ENCODE results near the gene STK32C. TPM values are rescaled to one million over a fixed set of nuclear protein-coding genes. Genes with fewer than 3 reads are reported as not detected.
"Not testable (repeated sequence)": the region's sequence is repeated elsewhere in the genome, so short reads cannot be mapped to it uniquely, and the experiment has no call there.

Gene STK32C
- total RNA-seq, 1 experiment from 2014 or later = 36.6 TPM

DNA sequence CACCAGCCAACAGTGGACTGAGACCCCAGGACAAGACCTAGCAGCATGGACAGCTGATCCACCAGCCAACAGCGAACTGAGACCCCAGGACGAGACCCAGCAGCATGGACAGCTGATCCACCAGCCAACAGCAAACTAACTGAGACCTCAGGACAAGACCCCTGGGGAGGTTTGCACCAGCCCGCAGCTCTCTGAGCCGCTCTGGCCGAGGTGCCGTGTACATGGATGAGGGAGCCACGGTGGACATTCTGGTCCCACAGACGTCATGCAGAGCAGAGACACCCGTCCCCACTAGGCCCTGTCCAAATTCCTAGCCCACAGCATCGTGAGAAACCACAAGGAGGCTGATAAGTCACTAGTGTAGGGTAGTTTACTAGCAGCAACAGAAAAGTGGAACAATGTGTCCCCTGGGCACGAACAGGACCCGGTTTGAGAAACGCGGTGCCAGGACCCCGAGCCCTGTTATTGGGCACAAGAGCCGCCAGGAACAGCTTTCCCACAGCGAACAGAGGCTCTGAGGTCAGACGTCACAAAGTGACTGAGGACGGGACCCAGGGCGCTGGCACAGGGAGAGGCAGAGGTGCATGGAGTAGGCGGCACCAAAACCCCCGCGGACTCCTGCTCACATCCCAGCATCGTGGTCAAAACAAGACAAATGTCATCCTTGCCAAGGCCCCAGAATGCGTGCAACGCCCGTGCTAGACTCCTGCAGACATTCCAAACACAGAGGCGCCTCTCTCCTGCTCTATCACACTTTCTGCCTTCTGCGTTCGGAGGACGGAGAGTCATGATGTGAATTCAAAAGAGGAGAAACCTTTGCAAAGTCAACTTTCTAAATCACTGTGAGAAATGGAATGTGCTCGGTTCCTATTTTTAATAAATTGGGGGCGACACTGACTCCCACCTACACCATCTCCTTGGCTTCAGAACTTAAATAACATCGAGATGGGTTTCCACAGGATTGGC is 8.1 kb downstream of the STK32C start:
- H3K4me3 ChIP-seq = no peak overlapping the region
- H3K9me3 ChIP-seq = no peaks in the 10 kb centered on the region
- no peaks in the 10 kb centered on the region for H3K27me3 ChIP-seq
- no peaks in the 10 kb centered on the region for H3K36me3 ChIP-seq
- no peak for DNase-seq

DNA sequence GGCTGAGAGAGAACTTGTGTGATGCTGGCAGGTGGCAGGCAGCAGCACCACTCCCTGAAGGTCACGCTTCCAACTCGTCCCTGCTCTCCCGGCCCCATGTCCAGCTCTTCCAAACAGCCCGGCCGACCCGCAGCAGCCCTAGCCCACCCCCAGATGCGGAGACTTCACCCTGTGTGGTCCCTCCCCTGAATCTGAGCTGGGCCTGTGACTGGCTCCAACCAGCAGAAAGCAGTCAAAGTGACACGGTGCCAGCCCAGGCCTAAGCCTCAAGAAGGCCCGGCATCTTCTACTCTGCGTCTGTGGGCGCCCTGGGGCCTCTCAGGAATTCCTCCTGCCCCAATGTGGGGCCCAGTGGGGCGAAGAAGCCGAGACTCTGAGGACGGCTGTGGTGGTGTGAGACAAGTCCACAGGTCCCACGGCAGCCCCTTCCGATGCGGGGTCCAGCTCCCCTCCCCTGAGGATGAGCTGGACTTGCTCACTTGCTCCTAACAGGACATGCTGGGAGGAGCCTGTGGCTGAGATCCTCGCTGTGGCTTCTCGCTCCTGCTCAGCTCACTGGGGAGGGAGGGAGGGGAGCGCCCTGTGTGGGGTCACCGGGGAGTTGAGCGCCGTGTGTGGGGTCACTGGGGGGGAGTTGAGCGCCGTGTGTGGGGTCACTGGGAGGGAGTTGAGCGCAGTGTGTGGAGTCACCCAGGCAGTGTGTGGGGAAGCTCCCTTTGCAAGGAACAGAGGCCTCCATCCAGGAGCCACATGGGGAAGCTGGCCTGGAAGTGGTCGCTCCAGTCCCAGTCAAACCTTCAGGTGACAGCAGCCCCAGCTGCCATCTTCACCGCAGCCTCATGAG is 9.5 kb downstream of the STK32C start:
- Histone ChIP-seq H3K9me3 (no peaks in the 10 kb centered on the region), H3K27me3 (no peaks in the 10 kb centered on the region), H3K36me3 (no peaks in the 10 kb centered on the region), H3K4me3 (no peak overlapping the region)
- DNase-seq = no peak

DNA sequence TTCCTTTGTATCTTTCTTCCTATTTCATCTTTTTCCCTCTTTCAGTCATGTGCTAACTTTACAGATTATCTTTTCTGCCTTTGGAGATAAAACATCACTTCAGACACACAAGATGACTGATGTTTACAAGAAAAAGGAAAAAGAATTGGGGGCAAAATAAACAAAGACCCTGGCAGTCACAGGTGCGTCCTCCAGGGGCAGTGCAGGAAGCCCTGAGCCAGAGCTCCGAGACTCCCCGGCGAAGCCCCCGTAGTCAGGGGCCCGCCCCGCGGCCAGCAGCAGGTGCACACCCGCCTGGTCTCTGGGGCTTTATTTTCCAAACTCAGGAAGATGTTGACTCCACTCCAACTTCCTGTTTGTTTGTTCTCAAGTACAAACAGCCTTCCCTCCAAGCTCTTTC is 10.2 kb downstream of the STK32C start:
- H3K27me3 ChIP-seq = no peaks in the 10 kb centered on the region
- no peak overlapping the region for H3K4me3 ChIP-seq
- no peaks in the 10 kb centered on the region for H3K9me3 ChIP-seq
- H3K36me3 ChIP-seq = no peaks in the 10 kb centered on the region
- no peak for DNase-seq

DNA sequence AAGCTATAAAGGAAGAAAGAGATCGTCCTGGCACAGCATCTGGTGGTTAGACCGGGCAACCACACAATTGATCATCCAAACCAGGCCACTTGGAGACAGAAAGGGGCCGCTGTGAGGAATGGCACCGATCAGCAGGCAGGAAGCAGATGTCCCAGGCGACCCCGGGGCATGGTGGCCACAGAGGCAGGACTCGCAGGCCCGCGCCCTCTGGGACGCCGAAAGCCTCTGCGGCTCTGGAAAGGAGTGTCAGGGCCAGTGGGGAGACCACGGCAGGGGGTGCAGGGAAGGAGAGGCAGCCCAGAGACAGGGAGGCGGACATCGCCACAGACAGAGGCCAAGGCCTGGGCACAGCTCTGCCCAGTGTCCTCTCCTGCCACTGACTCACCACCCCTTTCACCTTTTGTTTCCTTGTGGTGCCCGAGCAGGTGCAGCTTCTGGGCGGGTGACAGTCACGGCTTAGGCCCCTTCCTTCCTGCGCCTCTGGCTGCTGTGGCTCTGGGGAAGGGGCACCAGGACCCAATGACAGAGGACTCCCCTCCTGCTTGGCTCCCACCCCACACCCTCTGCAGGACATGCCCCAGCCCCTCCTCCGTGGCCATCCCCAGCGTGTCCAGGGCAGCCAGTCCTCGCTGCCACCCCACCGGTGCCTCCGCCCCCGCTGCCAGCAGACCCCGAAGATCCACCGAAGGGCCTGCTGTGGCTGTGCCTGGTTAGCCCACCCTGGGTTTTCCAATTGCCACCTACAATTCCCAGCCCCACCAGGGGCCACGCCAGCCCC is 10.9 kb downstream of the STK32C start:
- Histone ChIP-seq H3K36me3 (no peaks in the 10 kb centered on the region), H3K9me3 (no peaks in the 10 kb centered on the region), H3K27me3 (no peaks in the 10 kb centered on the region), H3K4me3 (no peak overlapping the region)
- no peak for DNase-seq

DNA sequence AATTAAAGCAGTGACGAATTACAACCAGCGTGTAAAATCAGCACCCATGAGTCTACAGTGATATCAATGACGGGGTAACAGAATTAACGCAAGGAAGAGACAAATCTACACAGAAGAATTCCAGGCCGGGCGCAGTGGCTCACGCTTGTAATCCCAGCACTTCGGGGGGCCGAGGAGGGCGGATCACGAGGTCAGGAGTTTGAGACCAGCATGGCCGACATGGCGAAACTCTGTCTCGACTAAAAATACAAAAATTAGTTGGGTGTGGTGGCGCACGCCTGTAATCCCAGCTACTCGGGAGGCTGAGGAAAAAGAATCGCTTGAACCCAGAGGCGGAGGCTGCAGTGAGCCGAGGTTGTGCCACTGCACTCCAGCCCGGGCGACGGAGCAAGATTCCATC is 12.3 kb downstream of the STK32C start:
- H3K27me3 ChIP-seq, H3K4me3 ChIP-seq, H3K9me3 ChIP-seq, H3K36me3 ChIP-seq, DNase-seq: not testable (repeated sequence)

DNA sequence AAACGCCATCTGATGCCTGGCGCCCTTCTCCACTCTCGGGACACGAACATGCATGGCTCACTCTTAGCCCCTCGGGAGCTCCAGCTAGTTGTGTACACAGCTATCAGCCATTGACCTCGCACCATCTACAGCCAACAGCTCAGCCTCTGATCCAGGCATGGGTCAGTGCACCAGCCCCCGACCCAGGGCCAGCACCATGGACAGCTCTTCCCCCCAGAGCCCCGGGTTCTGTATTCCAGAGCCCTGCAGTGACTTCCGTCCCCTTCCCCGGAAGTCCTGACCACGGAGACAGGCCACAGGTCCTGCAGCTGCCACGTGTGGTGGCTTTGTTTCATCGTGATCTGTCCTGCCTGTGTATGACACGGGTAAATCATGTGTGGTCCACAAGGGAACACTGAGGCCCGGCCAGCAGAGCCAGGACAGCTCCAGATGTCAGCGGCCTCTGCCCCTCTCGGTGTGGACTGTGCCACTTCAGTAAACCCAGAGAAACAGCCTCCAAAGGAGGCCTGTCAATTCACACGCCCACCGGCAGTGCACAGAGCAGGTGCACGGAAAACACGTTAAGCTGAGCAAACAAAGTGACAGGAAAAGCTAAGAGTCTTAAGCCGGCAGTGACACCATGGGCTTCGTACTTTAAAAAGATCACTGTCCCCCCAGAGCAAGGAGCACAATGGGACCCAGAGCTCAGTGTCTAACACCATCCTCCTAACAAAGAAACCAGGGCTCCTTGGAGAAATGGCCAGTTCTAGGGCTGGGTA is 13.0 kb downstream of the STK32C start:
- no peaks in the 10 kb centered on the region for H3K36me3 ChIP-seq
- no peaks in the 10 kb centered on the region for H3K9me3 ChIP-seq
- no peaks in the 10 kb centered on the region for H3K27me3 ChIP-seq
- no peak overlapping the region for H3K4me3 ChIP-seq
- DNase-seq = no peak

DNA sequence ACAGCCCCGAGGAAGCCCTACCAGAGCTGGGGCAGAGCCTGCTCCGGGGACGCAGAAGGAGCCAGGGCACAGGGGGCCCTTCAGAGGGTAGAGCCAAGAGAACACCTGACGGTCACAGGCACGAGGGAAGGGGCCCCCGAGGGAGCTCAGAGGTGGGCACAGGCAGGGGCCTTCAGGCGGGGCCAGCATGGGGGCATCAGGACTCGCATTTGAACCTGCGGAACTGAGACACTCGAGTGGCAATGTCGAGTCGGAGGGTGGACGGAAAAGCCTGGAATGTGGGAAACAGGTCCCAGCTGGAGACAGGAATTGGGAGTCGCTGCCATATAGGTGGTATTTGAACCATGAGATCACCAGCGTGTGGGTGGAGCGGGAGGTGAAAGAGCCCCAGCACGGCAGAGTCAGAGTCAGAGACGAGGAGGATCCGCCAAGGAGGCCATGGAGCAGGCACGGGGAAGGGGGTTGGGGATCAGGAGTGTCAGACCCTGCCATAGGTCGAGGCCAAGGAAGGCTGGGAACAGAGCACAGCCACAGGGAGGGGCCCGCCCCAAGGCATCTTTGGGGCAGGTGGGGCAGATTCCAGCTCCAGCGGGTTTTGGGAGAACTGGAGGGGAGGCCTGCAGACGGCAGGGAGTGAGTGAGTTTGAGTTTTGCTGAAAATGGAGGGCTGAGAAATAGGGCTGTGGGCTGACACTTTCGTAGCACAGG is 13.8 kb downstream of the STK32C start:
- Histone ChIP-seq H3K4me3 (no peak overlapping the region), H3K27me3 (no peaks in the 10 kb centered on the region), H3K36me3 (no peaks in the 10 kb centered on the region), H3K9me3 (no peaks in the 10 kb centered on the region)
- no peak for DNase-seq

DNA sequence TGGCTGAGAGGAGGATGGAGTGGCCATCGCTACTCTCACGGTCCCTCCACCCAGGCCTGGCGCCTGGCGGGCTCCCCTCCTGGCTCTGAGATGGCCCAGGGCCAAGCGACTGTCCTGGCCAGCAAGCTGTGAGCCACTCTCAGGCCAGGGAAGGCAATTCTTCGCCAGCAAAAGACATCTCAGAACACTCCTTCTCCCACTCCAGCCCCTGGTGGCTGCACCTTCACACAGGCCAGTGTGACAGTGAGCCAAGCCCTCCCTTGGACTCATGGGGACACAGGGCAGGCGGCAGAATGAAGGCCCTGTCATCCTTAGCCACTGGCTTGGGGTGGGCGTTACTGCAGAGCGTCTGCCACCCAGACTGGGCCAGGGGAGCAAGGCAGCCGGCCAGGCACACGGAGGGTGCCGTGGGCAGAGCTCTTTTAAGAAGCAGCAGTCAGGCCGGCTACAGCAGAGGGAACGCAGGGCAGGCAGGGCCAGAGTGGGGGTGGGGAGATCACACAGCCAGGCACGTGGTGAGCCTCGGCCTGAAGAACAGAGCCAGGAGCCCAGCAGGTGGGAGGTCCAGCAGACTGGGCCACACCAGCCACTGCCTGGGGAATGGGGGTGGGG is 14.4 kb downstream of the STK32C start:
- 0 out of 2 replicates have a peak, but pooled peaks cover 3% of the 10 kb centered on the region for H3K9me3 ChIP-seq
- H3K27me3 ChIP-seq = no peaks in the 10 kb centered on the region
- H3K36me3 ChIP-seq = no peaks in the 10 kb centered on the region
- DNase-seq = no peak
- no peak overlapping the region for H3K4me3 ChIP-seq

DNA sequence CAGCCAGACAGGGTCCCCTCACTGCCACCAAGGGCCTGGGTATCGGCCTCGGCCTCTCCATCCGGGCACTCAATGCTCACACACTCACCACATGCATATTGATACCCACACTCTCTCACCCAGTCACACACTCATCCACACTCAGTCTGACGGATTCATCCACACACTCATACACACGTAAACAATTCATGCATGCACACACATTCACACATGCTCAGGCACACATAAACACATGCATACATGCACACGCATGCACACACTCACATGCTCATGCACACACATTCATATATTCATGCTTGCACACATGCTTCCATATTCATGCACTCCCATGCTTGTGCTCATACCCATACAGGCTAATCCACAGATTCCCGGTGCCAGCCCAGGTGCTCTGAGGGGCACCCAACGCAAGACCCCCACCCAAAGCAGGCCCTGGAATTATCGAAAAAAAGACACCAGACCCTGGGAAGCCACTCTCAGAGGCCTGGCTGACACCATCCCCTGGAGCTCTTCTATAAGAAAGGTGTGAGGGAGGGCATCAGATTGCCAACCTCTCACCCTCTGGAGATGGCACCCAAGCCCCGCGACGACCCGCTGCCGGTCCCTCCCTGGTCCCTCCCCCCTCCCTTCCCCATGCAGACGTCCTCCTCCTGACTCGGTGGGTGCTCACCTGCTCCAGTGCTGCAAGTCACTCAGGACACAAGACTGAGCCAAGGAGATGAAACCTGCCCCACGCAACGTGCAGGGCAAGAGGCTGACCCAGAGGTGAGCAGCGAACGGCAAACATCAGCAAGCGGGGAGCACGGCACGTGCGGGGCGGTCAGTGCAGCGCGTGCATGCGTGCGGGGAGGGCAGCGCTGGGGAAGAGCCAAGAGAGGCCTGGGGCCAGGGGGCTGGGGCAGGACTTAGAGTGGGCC is 15.2 kb downstream of the STK32C start:
- Histone ChIP-seq H3K27me3 (no peaks in the 10 kb centered on the region), H3K4me3 (no peak overlapping the region), H3K36me3 (no peaks in the 10 kb centered on the region), H3K9me3 (0 out of 2 replicates have a peak, but pooled peaks cover 3% of the 10 kb centered on the region)
- no peak for DNase-seq

DNA sequence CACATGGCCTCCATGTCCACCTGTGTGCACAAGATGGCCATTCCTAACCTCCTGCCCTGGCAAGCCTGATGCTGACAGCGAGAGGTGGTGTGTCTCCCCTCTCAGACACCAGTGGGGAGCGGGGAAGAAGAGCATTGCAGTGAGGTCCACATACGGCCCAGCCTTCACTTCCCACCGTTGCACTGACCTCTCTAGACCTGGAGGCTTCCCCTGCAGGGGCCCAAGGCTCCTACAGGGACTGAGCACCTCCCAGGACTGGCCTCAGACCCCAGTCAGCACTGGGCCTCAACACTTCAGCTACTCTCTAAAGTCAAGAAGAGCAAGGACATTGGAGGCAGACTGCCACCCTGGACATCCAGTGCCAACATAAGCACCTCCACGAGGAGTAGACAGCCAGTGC is 15.9 kb downstream of the STK32C start:
- Histone ChIP-seq H3K27me3 (no peaks in the 10 kb centered on the region), H3K36me3 (no peaks in the 10 kb centered on the region), H3K4me3 (no peak overlapping the region), H3K9me3 (0 out of 2 replicates have a peak, but pooled peaks cover 3% of the 10 kb centered on the region)
- no peak for DNase-seq

DNA sequence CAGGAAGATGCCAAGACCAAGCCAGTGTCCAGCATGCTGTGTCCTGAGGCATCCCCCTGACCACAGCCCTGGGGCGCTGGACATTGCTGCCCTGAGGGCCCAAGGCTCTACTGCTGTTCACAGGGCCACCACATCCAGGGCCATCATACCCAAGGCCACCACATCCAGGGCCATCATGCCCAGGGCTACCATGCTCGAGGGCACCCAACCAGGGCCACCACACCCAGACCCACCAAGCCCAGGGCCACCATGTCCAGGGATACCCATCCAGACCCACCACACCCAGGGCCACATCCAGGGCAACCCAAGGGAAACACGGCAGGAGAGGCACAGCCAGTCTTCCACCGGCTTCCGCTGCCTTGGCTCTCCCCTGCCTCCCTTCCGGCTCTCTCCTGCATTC is 17.1 kb downstream of the STK32C start:
- no peaks in the 10 kb centered on the region for H3K27me3 ChIP-seq
- no peak for DNase-seq
- 0 out of 2 replicates have a peak, but pooled peaks cover 3% of the 10 kb centered on the region for H3K9me3 ChIP-seq
- no peak overlapping the region for H3K4me3 ChIP-seq
- no peaks in the 10 kb centered on the region for H3K36me3 ChIP-seq

DNA sequence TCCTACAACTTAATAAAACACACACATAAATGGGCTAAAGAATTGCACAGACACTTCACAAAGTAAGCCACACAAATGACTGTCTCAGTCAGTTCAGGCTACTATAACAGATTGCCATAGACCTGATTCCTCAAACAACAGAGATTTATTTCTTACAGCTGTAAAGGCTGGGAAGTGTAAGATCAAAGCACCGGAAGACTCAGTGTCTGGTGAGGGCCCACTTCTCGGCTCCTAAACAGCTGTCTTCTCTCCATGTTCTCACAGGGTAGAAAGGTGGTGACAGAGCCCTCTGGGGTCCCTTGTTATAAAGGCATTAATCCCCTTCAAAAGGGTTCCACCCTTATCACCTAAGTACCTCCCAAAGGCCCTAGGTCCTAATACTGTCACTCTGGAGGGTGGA is 18.3 kb downstream of the STK32C start:
- no peak overlapping the region for H3K4me3 ChIP-seq
- H3K27me3 ChIP-seq = no peaks in the 10 kb centered on the region
- no peaks in the 10 kb centered on the region for H3K36me3 ChIP-seq
- H3K9me3 ChIP-seq = 0 out of 2 replicates have a peak, but pooled peaks cover 3% of the 10 kb centered on the region
- no peak for DNase-seq

DNA sequence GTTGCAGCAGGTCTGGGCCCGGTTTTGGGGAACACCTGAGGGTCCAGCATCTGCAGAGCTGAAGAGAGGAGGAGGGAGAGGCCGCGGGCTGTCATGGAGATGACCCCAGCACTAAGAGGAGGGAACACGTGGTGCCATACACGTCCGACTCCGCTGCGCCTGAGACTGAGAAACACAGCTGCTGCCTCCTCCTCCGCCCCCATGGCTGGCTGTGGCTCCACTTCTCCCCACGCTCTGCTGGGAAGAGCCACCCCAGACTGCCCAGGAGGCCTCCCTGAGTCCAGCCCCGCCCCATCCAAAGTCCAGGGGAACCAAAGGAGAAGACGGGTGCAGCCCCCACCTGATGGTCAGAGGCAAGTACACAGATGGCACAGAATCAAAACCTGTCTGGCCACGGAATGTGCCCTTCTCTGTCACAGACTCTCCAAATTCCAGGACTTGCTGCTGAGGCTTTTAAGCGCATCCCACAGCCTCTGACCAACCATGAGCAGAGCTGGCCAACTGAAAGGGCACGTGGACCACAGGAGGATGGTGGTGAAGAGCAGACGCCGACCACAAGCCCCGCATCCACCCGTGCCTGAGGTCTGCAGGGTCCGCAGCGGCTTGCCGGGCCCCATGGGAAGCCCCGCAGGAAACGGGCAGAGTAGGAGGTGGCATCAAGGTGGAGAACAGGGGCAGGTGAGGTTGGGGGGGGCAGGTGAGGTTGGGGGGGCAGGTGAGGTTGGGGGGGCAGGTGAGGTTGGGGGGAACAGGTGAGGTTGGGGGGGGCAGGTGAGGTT is 24.0 kb downstream of the STK32C start:
- no peak for DNase-seq

More for the DNA sequence above, 24.0 kb downstream of the STK32C start:
- no peaks in the 10 kb centered on the region for H3K36me3 ChIP-seq
- H3K27me3 ChIP-seq = no peaks in the 10 kb centered on the region
- no peak overlapping the region for H3K4me3 ChIP-seq
- H3K9me3 ChIP-seq = 0 out of 2 replicates have a peak, but pooled peaks cover 3% of the 10 kb centered on the region
